HEK293T (cell line): ENCODE data around the gene MLANA.
"Not testable (repeated sequence)": the region's sequence is repeated elsewhere in the genome, so short reads cannot be mapped to it uniquely, and the experiment has no call there.

Experiments
- ELF4 ChIP-seq: fragments of 450-650 bp; IDR thresholded peaks from 2 replicates; pipeline ENCODE4 v1.6.1; 2017; ENCODE audit warnings: antibody characterized with exemption
- FOXM1 ChIP-seq: fragments of 450-650 bp; IDR thresholded peaks from 2 replicates; pipeline ENCODE4 v1.6.1; 2017; ENCODE audit warnings: mild to moderate bottlenecking, borderline replicate concordance
- HDGF ChIP-seq: fragments of 450-650 bp; IDR thresholded peaks from 2 replicates; pipeline ENCODE4 v1.6.1; 2017; ENCODE audit warnings: antibody characterized with exemption, borderline replicate concordance

DNA sequence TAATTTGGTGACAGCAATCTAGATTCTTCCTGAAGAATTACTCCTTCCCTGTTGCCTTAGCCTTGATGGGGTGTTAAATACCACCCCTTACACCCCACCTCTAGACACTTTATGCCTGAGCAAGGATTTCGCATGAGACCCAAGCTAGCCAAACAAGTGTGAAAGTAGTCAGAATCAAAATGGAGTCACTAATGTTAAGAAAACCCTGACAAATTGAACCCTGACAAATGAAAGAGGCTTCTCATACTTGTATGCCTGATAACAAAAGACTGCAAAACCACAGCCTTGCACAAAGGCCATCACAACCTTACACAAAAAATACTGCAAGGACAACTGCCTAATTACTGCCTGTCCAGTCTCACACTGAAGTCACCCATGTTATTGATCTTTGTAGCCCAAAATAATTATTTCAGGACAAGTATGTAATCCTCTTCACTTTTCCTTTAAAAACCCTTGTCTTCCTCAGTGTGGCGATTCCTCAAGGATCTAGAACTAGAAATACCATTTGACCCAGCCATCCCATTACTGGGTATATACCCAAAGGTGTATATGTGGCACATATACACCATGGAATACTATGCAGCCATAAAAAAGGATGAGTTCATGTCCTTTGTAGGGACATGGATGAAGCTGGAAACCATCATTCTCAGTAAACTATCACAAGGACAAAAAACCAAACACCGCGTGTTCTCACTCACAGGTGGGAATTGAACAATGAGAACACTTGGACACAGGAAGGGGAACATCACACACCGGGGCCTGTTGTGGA, 8.3 kb upstream of the MLANA start:
- not testable (repeated sequence) for TF ChIP-seq ELF4, FOXM1, HDGF
